ENCODE data around the gene TMEM140.

GRCh38 chr7:135201350-135201749, 53.5 kb downstream of the TMEM140 start:
- TF ChIP-seq CTCF (IDR thresholded peaks at IDR 0.05 in 4 of 5, conservative IDR thresholded peaks at IDR 0.05 in 1 of 5), result no peak
- TF ChIP-seq POLR2A (IDR thresholded peaks at IDR 0.05), result no peak

All from gastrocnemius medialis (tissue), 4 donors.